ENCODE measurements around the gene CCDC85C. TPM values are rescaled to one million over a fixed set of nuclear protein-coding genes. Genes with fewer than 3 reads are reported as not detected.

CCDC85C gene
- total RNA-seq, 1 donor from 2014 or later: 25.0 TPM

- ATAC-seq: peak; percentile 72
- DNase-seq (ENCODE audit: low spot score): peak; percentile 95
These were observed 40.9 kb downstream of the CCDC85C start for GRCh38 chr14:99562856-99563748.

- DNase-seq (ENCODE audit: low spot score) (no peak), ATAC-seq (no peak)
These were observed 42.1 kb downstream of the CCDC85C start for GRCh38 chr14:99561864-99562263.

GRCh38 chr14:99560922-99561683, 42.9 kb downstream of the CCDC85C start:
- ATAC-seq: peak; percentile 71

GRCh38 chr14:99560403-99560802, 43.6 kb downstream of the CCDC85C start:
- ATAC-seq: no peak
- DNase-seq (ENCODE audit: low spot score): no peak

More at GRCh38 chr14:99560922-99561683, 42.9 kb downstream of the CCDC85C start:
- peak; percentile 95 for DNase-seq (ENCODE audit: low spot score)

- DNase-seq (ENCODE audit: low spot score) (no peak), ATAC-seq (no peak)
These were observed 44.6 kb downstream of the CCDC85C start for GRCh38 chr14:99559286-99559990.

- ATAC-seq (no peak), DNase-seq (ENCODE audit: low spot score) (no peak)
These were observed 47.7 kb downstream of the CCDC85C start for GRCh38 chr14:99556134-99556791.

- peak; percentile 51 for ATAC-seq
- peak; percentile 80 for DNase-seq (ENCODE audit: low spot score)
These were observed 49.1 kb downstream of the CCDC85C start for GRCh38 chr14:99554757-99555531.

- ATAC-seq: peak; percentile 61
- peak; percentile 75 for DNase-seq (ENCODE audit: low spot score)
These were observed 49.8 kb downstream of the CCDC85C start for GRCh38 chr14:99554184-99554583.

- ATAC-seq: peak; percentile 72
- DNase-seq (ENCODE audit: low spot score): peak; percentile 99
These were observed 51.3 kb downstream of the CCDC85C start for GRCh38 chr14:99552572-99553216.

GRCh38 chr14:99552021-99552553, 51.9 kb downstream of the CCDC85C start:
- ATAC-seq (peak; percentile 22), DNase-seq (ENCODE audit: low spot score) (no peak)

- DNase-seq (ENCODE audit: low spot score) (no peak), ATAC-seq (no peak)
These were observed 52.7 kb downstream of the CCDC85C start for GRCh38 chr14:99551034-99551922.

- ATAC-seq (no peak), DNase-seq (ENCODE audit: low spot score) (no peak)
These were observed 53.5 kb downstream of the CCDC85C start for GRCh38 chr14:99550387-99550992.

GRCh38 chr14:99549684-99550083, 54.3 kb downstream of the CCDC85C start:
- ATAC-seq (peak; percentile 5), DNase-seq (ENCODE audit: low spot score) (no peak)

- ATAC-seq: no peak
These were observed 55.0 kb downstream of the CCDC85C start for GRCh38 chr14:99548871-99549515.

GRCh38 chr14:99548255-99548654, 55.8 kb downstream of the CCDC85C start:
- ATAC-seq (no peak), DNase-seq (ENCODE audit: low spot score) (no peak)

More at GRCh38 chr14:99548871-99549515, 55.0 kb downstream of the CCDC85C start:
- DNase-seq (ENCODE audit: low spot score): no peak

- ATAC-seq: peak; percentile 8
These were observed 57.6 kb downstream of the CCDC85C start for GRCh38 chr14:99546234-99546879.

GRCh38 chr14:99545586-99545985, 58.4 kb downstream of the CCDC85C start:
- ATAC-seq (no peak), DNase-seq (ENCODE audit: low spot score) (no peak)

More at GRCh38 chr14:99546234-99546879, 57.6 kb downstream of the CCDC85C start:
- DNase-seq (ENCODE audit: low spot score): no peak

Measured in left lobe of liver (tissue), 2 donors.